ENCODE results near the gene S100A13. TPM values are rescaled to one million over a fixed set of nuclear protein-coding genes. Genes with fewer than 3 reads are reported as not detected.
"Not testable (repeated sequence)": the region's sequence is repeated elsewhere in the genome, so short reads cannot be mapped to it uniquely, and the experiment has no call there.

Gene S100A13
- total RNA-seq, 4 donors from 2014 or later, result 33.8 to 67.8 (median 45.5) TPM

DNA sequence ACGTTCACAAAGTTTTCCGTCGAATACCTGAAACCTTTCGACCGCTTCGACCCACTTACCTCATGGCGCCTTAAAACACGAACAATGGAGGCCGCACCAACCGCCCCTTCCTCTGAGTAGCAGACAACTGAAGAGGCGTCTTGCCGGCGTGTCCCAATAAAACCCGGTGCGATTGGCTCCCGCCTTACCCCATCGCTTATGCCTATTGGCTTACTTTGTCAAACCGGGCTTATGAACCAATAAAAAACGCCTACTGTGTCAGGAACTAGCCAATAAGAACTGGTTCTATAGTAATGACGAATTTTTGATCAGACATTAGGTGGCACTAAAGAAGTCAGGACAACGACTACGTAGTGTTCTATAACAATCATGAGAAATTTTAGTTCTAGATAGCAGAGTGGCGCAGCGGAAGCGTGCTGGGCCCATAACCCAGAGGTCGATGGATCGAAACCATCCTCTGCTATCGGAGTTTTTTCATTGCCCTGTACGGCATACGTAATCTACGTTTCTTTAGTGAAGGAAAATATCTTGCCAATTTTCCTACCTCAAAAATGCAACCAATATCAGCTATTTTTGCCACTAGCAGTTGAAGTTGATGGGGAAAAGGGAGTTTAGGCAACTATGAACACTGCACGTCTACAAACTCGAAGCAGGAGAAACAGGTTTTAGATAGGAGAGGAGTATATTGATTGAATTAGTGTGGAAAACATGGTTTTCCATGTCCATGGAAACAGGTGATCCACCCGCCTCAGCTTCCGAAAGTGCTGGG lies 43.7 kb upstream of the S100A13 start, which contains the start of gene ILF2:
ILF2 (minus strand) TSS at position 135 of the 769 bp plus-strand sequence; CDS start at position 64, 71 bp downstream.
- intact Hi-C loops (cut with DNase I; ENCODE audit: low total_unique reads), result loop anchor here (10.0 kb wide), 1 partner anchor 314 kb away; the partner anchor contains the start of gene RAB13
- DNase-seq, result peak; percentile 98
- peaks cover 9 to 33% (median 17%) of the 10 kb centered on the region in 4 donors for H3K4me1 ChIP-seq
- peak within 1 kb of the TSS; percentile 89 to 95 (median 92) for H3K27ac ChIP-seq
- no peaks in the 10 kb centered on the region for H3K9me3 ChIP-seq
- TF ChIP-seq POLR2A (IDR thresholded peaks at IDR 0.05) (peak; percentile 92), EP300 (IDR thresholded peaks at IDR 0.05; ENCODE audit: low read depth) (no peak), POLR2AphosphoS5 (IDR thresholded peaks at IDR 0.05) (peak; percentile 93 to 96 (median 95))
- TF ChIP-seq, protein P1, sequence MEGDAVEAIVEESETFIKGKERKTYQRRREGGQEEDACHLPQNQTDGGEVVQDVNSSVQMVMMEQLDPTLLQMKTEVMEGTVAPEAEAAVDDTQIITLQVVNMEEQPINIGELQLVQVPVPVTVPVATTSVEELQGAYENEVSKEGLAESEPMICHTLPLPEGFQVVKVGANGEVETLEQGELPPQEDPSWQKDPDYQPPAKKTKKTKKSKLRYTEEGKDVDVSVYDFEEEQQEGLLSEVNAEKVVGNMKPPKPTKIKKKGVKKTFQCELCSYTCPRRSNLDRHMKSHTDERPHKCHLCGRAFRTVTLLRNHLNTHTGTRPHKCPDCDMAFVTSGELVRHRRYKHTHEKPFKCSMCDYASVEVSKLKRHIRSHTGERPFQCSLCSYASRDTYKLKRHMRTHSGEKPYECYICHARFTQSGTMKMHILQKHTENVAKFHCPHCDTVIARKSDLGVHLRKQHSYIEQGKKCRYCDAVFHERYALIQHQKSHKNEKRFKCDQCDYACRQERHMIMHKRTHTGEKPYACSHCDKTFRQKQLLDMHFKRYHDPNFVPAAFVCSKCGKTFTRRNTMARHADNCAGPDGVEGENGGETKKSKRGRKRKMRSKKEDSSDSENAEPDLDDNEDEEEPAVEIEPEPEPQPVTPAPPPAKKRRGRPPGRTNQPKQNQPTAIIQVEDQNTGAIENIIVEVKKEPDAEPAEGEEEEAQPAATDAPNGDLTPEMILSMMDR (IDR thresholded peaks at IDR 0.05), result peak in 1 of 5 experiments; percentile 23
- H3K27me3 ChIP-seq, result no peaks in the 10 kb centered on the region
- WGBS, 2 donors (ENCODE audit: low coverage in 1 of 2), result 1% methylated on average over 18 to 35 of the region's 35 CpGs
- H3K36me3 ChIP-seq, result peaks cover 0 to 29% (median 13%) of the 10 kb centered on the region in 4 donors
- in situ Hi-C loops (cut with MboI; ENCODE audit: low pct_ligation_motif_present in 1 of 4, low pct_unique_long_range_greater_than_20kb in 1 of 4, low sequenced_read_pairs in 3 of 4), result loop anchor here in 3 of 4 donors (10.0 to 25.0 kb wide), 5 partner anchors 74 to 316 kb away; partner anchors contain the start of genes RAB13 (in 2 of the 3), CREB3L4 (in 1 of the 3), CRTC2 (in 1 of the 3) and JTB (in 1 of the 3)
- H3K4me3 ChIP-seq, result peak within 1 kb of the TSS; percentile 43 to 80 (median 71)

DNA sequence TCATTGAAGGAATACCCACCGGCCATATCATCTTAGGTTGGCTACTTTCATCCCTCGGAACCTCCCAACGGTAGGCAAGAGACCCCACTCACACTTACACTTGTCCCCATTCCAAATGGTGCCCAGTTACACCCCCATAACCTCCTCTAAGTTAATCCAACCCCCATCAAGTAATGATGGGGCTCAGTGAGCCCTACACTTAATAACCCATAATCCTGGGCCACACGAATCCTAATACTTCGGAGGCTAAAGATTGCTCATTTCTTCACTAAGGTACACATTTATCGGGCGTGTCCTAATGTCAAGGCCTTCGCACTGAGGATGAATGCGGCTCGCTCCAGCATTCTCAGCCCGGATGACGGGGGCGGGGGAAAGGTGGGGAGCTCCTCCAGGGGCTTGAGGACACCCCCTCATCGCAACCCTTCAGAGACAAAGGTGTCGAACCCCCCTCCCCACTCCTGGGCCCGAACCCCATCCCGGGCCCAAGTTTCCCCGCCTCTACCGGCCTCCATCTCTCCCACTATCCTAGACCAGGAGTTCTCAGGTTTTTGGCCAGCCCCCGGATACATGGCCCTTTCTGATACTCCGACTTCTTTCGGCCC lies 43.1 kb upstream of the S100A13 start:
- intact Hi-C loops (cut with DNase I; ENCODE audit: low total_unique reads) (loop anchor here (10.0 kb wide), 1 partner anchor 314 kb away; the partner anchor contains the start of gene RAB13), in situ Hi-C loops (cut with MboI; ENCODE audit: low pct_ligation_motif_present in 1 of 4, low pct_unique_long_range_greater_than_20kb in 1 of 4, low sequenced_read_pairs in 3 of 4) (loop anchor here in 3 of 4 donors (10.0 to 25.0 kb wide), 5 partner anchors 74 to 317 kb away; partner anchors contain the start of genes RAB13 (in 2 of the 3), CREB3L4 (in 1 of the 3), CRTC2 (in 1 of the 3) and JTB (in 1 of the 3))
- 0 to 3% methylated on average over 4 to 20 of the region's 22 CpGs for WGBS, 2 donors (ENCODE audit: low coverage in 1 of 2)
- TF ChIP-seq POLR2A (IDR thresholded peaks at IDR 0.05), result no peak
- no peak for TF ChIP-seq POLR2AphosphoS5 (IDR thresholded peaks at IDR 0.05)
- TF ChIP-seq, protein P1 (IDR thresholded peaks at IDR 0.05), result no peak
- no peak for TF ChIP-seq EP300 (IDR thresholded peaks at IDR 0.05; ENCODE audit: low read depth)
- no peaks in the 10 kb centered on the region for H3K27me3 ChIP-seq
- H3K4me3 ChIP-seq, result peak overlapping the region; percentile 43 to 80 (median 71)
- peak overlapping the region; percentile 86 to 91 (median 87) for H3K27ac ChIP-seq
- H3K9me3 ChIP-seq, result no peaks in the 10 kb centered on the region
- H3K4me1 ChIP-seq, result peaks cover 9 to 33% (median 17%) of the 10 kb centered on the region in 4 donors
- no peak for DNase-seq
- H3K36me3 ChIP-seq, result peaks cover 0 to 34% (median 16%) of the 10 kb centered on the region in 4 donors

DNA sequence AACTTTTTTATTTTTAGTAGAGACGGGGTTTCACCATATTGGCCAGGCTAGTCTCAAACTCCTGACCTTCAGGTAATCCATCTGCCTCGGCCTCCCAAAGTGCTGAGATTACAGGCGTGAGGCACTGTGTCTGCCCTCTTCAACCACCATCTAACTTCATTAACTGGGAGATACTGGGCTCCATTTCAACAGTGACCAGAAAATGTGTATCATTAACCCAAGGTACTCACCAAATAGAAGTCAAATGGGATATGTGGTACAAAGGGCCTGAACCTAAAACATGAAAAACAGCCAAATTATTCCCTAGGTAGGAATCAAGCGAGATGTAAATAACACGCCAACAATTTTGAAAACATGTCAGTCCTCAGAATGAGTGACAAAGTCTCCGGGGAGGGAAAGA lies 42.3 kb upstream of the S100A13 start:
- TF ChIP-seq, protein P1 (IDR thresholded peaks at IDR 0.05), result no peak
- TF ChIP-seq POLR2A (IDR thresholded peaks at IDR 0.05) (no peak), EP300 (IDR thresholded peaks at IDR 0.05; ENCODE audit: low read depth) (no peak), POLR2AphosphoS5 (IDR thresholded peaks at IDR 0.05) (no peak)
- WGBS, 2 donors (ENCODE audit: low coverage in 1 of 2), result 80 to 81% methylated on average over 6 of the region's 6 CpGs
- H3K27me3 ChIP-seq, result no peaks in the 10 kb centered on the region
- H3K4me3 ChIP-seq, result peak overlapping the region in 2 of 4 donors; percentile 76 to 80
- in situ Hi-C loops (cut with MboI; ENCODE audit: low pct_ligation_motif_present in 1 of 4, low pct_unique_long_range_greater_than_20kb in 1 of 4, low sequenced_read_pairs in 3 of 4), result loop anchor here in 3 of 4 donors (10.0 to 25.0 kb wide), 6 partner anchors 75 to 318 kb away; partner anchors contain the start of genes RAB13 (in 2 of the 3), CREB3L4 (in 1 of the 3), CRTC2 (in 1 of the 3) and JTB (in 1 of the 3)
- peaks cover 9 to 33% (median 17%) of the 10 kb centered on the region in 4 donors for H3K4me1 ChIP-seq
- intact Hi-C loops (cut with DNase I; ENCODE audit: low total_unique reads), result loop anchor here (10.0 kb wide), 1 partner anchor 315 kb away; the partner anchor contains the start of gene RAB13
- DNase-seq, result no peak
- peaks cover 0 to 42% (median 21%) of the 10 kb centered on the region in 4 donors for H3K36me3 ChIP-seq
- H3K27ac ChIP-seq, result peak overlapping the region in 3 of 4 donors; percentile 86 to 91 (median 88)
- H3K9me3 ChIP-seq, result no peaks in the 10 kb centered on the region

DNA sequence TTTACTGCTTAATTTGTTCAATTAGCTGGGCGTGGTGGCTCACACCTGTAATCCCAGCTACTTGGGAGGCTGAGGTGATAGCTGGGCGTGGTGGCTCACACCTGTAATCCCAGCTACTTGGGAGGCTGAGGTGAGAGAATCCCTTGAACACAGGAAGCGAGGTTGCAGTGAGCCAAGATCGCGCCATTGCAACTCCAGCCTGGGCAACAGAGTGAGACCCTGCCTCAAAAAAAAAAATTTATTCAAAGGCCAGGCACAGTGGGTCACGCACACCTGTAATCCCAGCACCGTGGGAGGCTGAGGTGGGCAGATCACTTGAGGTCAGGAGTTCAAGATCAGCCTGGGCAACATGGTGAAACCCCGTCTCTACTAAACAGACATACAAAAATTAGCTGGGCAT lies 41.4 kb upstream of the S100A13 start:
- intact Hi-C loops (cut with DNase I; ENCODE audit: low total_unique reads); DNase-seq; H3K27me3 ChIP-seq; H3K9me3 ChIP-seq; H3K4me3 ChIP-seq: not testable (repeated sequence)
- 80 to 91% methylated on average over 1 to 8 of the region's 8 CpGs for WGBS, 2 donors (ENCODE audit: low coverage in 1 of 2)
- H3K4me1 ChIP-seq, result peaks cover 9 to 33% (median 17%) of the 10 kb centered on the region in 4 donors
- in situ Hi-C loops (cut with MboI; ENCODE audit: low pct_ligation_motif_present in 1 of 4, low pct_unique_long_range_greater_than_20kb in 1 of 4, low sequenced_read_pairs in 3 of 4), result loop anchor here in 3 of 4 donors (10.0 to 25.0 kb wide), 3 partner anchors 94 to 319 kb away; partner anchors contain the start of genes CREB3L4 (in 1 of the 3), CRTC2 (in 1 of the 3), JTB (in 1 of the 3) and RAB13 (in 1 of the 3)
- H3K27ac ChIP-seq, result peak overlapping the region in 1 of 4 donors; percentile 13
- H3K36me3 ChIP-seq, result peaks cover 0 to 51% (median 29%) of the 10 kb centered on the region in 4 donors
